Loucy (cell line): ENCODE measurements around the gene B3GLCT.

ENCODE experiments used
- CTCF ChIP-seq: fragments of 200-600 bp; sonication (generic); conservative IDR thresholded peaks from 2 replicates; pipeline ENCODE4 v1.5.1; 2014; ENCODE audit warnings: mild to moderate bottlenecking, antibody characterized with exemption, low read length
- EZH2phosphoT487 ChIP-seq: fragments of 200-600 bp; IDR thresholded peaks from 2 replicates; pipeline ENCODE4 v1.6.1; 2018; ENCODE audit warnings: antibody characterized with exemption, mild to moderate bottlenecking, moderate library complexity, borderline replicate concordance

- TF ChIP-seq CTCF = no peak
- TF ChIP-seq EZH2phosphoT487 = no peak
Observed at GRCh38 chr13:31191748-31192147, 8.0 kb upstream of the B3GLCT start.
